A549 treated with RU486 at 1 μM for 4 hours (cell line): ENCODE measurements around the gene GSTM1. TPM values are rescaled to one million over a fixed set of nuclear protein-coding genes. Genes with fewer than 3 reads are reported as not detected.

ENCODE experiments used
- total RNA-seq: library from RNA; stranded (reverse); fragments of 200-300 nt; extraction: Qiagen RNA extraction; gene quantifications from 5 replicates; pipeline ENCODE4 v1.2.3, GENCODE V29; 2022; ENCODE audit warnings: low read depth

Gene GSTM1
- not detected in 5 replicates for total RNA-seq

DNA sequence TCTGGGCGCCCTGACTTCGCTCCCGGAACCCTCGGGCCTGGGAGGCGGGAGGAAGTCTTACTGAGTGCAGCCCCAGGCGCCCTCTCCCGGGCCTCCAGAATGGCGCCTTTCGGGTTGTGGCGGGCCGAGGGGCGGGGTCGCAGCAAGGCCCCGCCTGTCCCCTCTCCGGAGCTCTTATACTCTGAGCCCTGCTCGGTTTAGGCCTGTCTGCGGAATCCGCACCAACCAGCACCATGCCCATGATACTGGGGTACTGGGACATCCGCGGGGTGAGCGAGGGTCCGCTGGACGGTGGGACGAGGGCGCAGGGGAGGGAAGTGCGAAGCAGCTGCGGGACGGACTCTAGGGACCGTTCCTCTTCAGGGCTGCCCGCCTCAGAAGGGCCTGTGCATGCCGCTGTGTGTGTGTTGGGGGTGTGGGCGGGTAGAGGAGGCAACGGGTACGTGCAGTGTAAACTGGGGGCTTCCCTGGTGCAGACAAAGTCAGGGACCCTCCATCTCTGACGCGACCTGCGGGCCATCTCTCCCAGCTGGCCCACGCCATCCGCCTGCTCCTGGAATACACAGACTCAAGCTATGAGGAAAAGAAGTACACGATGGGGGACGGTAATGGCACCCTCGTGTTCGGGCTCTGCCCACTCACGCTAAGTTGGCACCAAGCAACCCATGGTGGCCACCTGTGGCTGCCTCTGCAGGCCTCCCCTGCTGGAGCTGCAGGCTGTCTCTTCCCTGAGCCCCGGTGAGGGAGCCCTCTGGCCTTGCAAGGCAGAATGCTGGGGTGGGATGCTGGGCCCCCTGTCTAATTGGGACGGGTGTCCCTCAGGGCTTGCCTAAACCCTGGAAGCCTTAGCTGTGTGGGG lies at the start of gene GSTM1:
TSS of gene GSTM1 (plus strand) at position 177 of the 859 bp plus-strand sequence. CDS start at position 234, 57 bp downstream.

DNA sequence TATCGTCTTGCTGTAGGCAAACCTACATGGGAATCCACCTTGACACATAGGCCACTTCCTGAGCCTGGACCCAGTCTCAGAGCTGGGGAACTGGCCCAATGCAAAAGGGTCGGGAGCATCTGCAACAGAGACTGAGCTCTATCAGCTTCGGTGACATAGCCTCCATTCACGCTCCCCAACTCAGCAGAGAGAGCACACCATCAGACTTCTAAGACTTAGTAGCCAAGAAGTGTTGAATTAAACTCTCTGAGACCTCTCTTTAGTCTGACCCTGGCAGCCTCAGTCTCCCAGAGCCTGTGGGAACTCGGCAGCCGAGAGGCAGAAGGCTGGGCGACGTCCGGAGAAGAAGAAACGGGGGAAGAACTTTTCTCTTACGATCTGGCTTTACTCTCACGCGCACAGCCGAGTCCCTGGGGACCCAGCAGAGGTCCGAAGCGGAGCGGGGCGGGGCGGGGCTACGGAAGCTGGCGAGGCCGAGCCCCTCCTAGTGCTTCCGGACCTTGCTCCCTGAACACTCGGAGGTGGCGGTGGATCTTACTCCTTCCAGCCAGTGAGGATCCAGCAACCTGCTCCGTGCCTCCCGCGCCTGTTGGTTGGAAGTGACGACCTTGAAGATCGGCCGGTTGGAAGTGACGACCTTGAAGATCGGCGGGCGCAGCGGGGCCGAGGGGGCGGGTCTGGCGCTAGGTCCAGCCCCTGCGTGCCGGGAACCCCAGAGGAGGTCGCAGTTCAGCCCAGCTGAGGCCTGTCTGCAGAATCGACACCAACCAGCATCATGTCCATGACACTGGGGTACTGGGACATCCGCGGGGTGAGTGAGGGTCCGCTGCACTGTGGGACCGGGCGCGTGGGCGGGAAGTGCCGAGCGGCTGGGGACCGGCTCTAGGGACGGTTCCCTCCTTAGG lies 31.8 kb upstream of the GSTM1 start, which contains the start of gene GSTM4:
TSS of gene GSTM4 (plus strand) at position 485 of the 905 bp plus-strand sequence. CDS start at position 776, 291 bp downstream.

DNA sequence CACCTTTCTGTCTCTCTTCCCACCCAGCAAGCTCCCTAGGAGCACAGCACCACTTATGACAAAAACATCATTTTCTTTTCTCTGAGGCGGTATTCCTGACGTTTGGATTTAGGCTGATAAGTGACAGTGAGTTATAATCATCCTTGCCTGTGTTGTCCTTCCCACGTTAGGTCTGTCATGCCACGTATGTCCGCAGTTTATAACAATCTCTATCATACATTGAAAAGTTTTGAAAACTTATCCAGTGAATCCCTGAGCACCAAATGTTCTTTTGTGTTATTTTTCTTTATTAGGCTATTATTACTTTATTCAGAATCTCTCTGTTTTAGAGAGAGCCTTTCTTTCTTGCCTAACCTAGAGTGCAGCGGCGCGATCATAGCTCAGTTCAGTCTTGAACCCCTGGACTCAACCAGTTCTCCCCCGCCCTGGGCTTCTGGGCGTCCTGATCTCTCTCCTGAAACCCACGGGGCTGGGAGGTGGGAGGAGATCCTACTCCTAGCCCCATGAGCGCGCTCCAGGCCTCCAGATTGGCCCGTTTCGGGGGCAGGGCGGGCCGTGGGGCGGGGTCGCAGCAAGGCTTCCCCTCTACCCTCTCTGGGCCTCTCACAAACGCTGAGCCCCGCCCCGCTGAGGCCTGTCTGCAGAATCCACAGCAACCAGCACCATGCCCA lies 20.0 kb upstream of the GSTM1 start, which contains the start of gene GSTM2:
TSS of gene GSTM2 (plus strand) at position 606 of the 671 bp plus-strand sequence. CDS start at position 665, 59 bp downstream.

DNA sequence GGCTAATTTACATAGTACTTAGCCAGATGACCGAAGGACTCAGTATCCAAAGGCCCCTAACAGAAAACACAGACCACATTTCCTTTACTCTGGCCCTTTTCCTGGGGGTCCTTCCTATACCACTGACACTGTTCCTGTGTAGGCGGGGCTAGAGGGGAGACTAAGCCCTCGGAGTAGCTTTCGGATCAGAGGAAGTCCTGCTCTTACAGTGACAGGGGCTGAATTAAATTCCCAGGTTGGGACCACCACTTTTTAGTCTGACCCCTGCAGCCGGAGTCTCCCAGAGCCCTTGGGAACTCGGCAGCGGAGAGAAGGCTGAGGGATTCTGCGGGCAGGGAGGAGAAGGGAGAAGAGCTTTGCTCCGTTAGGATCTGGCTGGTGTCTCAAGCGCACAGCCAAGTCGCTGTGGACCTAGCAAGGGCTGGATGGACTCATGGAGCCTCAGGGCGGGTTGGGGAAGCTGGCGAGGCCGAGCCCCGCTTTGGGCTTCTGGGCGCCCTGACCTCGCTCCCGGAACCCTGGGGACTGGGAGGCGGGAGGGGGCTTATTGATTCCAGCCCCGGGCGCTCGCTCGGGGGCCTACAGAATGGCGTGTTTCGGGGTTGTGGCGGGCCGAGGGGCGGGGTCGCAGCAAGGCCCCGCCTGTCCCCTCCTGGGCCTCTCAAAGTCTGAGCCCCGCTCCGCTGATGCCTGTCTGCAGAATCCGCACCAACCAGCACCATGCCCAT lies 24.1 kb downstream of the GSTM1 start, which contains the start of gene GSTM5:
TSS of gene GSTM5 (plus strand) at position 659 of the 728 bp plus-strand sequence. CDS start at position 721, 62 bp downstream.

DNA sequence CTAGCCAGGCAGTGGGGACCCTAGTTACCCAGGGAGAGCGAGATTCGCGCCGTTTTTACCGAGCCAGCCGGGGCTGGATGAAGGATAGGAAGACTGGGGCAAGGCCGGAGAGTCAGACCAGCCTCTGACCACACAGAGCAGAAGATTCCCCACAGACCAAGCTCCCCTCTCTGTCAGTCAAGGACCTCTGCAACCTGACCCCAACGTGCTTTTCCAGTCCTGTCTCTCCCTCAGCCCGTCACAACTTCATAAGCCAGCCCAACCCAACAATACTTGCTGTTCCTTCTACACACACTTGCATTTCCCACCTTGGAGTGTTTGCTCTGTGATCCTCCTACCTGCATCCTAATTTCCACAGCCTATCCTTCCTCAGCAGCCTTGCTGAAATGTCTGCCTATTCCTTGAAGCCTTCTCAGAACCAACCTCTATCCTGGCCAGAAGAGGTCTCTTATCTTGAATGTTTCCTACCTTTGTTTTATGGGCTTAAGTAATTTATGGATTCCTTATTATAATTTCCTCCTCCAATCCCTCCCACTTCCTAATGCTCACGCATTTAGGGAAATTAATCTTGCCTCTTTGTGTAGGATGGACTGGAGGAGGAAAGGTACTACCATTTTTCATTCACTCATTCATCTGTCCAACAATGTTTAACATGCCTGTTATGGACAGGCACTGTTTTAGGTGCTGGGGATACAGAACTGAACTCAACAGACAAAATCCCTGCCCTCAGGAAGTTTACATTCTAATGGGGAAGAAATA lies 53.2 kb downstream of the GSTM1 start, which contains the start of gene GSTM3:
TSS of gene GSTM3 (minus strand) at position 424 of the 759 bp plus-strand sequence. CDS start 751 bp downstream, outside the sequence.

Other genes starting within 250 kb of the GSTM1 start
- gene SYPL2, start 221.3 kb upstream of the GSTM1 start, total RNA-seq: 0.06 to 0.13 TPM (median 0.10 TPM) in 4 of 5 replicates, not detected in the other
- gene ATXN7L2, start 203.9 kb upstream of the GSTM1 start, total RNA-seq: 1.6 to 2.8 TPM (median 2.3 TPM) in 5 replicates
- gene CYB561D1, start 193.7 kb upstream of the GSTM1 start, total RNA-seq: 3.5 to 5.0 TPM (median 4.4 TPM) in 5 replicates
- 1.1 to 1.4 TPM (median 1.2 TPM) in 5 replicates for gene AMIGO1, start 178.1 kb upstream of the GSTM1 start, total RNA-seq
- not detected in 5 replicates for gene GPR61, start 147.9 kb upstream of the GSTM1 start, total RNA-seq
- gene GNAI3, start 139.2 kb upstream of the GSTM1 start, total RNA-seq: 2.8 to 5.3 TPM (median 5.1 TPM) in 5 replicates
- gene GNAT2, start 68.2 kb upstream of the GSTM1 start, total RNA-seq: 0.23 to 0.30 TPM in 2 of 5 replicates, not detected in the others
- gene AMPD2, start 68.0 kb upstream of the GSTM1 start, total RNA-seq: 24.4 to 31.6 TPM (median 29.2 TPM) in 5 replicates
- 8.5 to 10.0 TPM (median 9.6 TPM) in 5 replicates for gene GSTM4, start 31.7 kb upstream of the GSTM1 start, total RNA-seq
- 3.0 to 4.6 TPM (median 3.9 TPM) in 5 replicates for gene GSTM2, start 19.8 kb upstream of the GSTM1 start, total RNA-seq
- gene GSTM5, start 24.4 kb downstream of the GSTM1 start, total RNA-seq: not detected in 5 replicates
- gene GSTM3, start 53.2 kb downstream of the GSTM1 start, total RNA-seq: 22.5 to 32.1 TPM (median 24.6 TPM) in 5 replicates
- gene EPS8L3, start 76.1 kb downstream of the GSTM1 start, total RNA-seq: 0.91 to 2.0 TPM (median 1.4 TPM) in 5 replicates
- 17.0 to 25.7 TPM (median 24.8 TPM) in 5 replicates for gene CSF1, start 223.0 kb downstream of the GSTM1 start, total RNA-seq